H9 (cell line): ENCODE data around the gene ITGB3. TPM values are rescaled to one million over a fixed set of nuclear protein-coding genes. Genes with fewer than 3 reads are reported as not detected.

ENCODE experiments used
- DNase-seq: peaks from one replicate; pipeline ENCODE4 v3.0.0-alpha.2; 2017
- H2AFZ ChIP-seq: one replicate; pipeline ENCODE4 v1.6.1; 2013; ENCODE audit warnings: mild to moderate bottlenecking, low read length, control low read depth, moderate library complexity
- H2AK5ac ChIP-seq: 2 replicates; pipeline ENCODE4 v1.6.1; 2013; ENCODE audit warnings: low read length, control low read depth, mixed read lengths; ENCODE audit not compliant: insufficient read length
- H2BK120ac ChIP-seq: one replicate; pipeline ENCODE4 v1.6.1; 2013; ENCODE audit warnings: low read depth, mild to moderate bottlenecking, low read length, control low read depth, inconsistent platforms; ENCODE audit not compliant: poor library complexity, severe bottlenecking
- H2BK12ac ChIP-seq: 2 replicates; pipeline ENCODE4 v1.6.1; 2013; ENCODE audit warnings: low read length, control low read depth, mixed read lengths, low read depth; ENCODE audit not compliant: insufficient read length
- H2BK15ac ChIP-seq: 2 replicates; pipeline ENCODE4 v1.6.1; 2013; ENCODE audit warnings: low read depth, low read length, control low read depth
- H2BK20ac ChIP-seq: one replicate; pipeline ENCODE4 v1.6.1; 2013; ENCODE audit warnings: low read depth, mild to moderate bottlenecking, low read length, control low read depth, inconsistent platforms; ENCODE audit not compliant: poor library complexity, severe bottlenecking
- H2BK5ac ChIP-seq: 2 replicates; pipeline ENCODE4 v1.6.1; 2013; ENCODE audit warnings: low read length, control low read depth, mixed read lengths; ENCODE audit not compliant: insufficient read length
- H3K14ac ChIP-seq: 2 replicates; pipeline ENCODE4 v1.6.1; 2013; ENCODE audit warnings: low read length, control low read depth; ENCODE audit not compliant: insufficient read depth
- H3K18ac ChIP-seq: 2 replicates; pipeline ENCODE4 v1.6.1; 2013; ENCODE audit warnings: low read depth, mild to moderate bottlenecking, mixed read lengths, low read length, control low read depth; ENCODE audit not compliant: insufficient read length
- H3K23ac ChIP-seq: 2 replicates; pipeline ENCODE4 v1.6.1; 2013; ENCODE audit warnings: low read length, control low read depth, mixed read lengths, low read depth; ENCODE audit not compliant: insufficient read length
- H3K23me2 ChIP-seq: 2 replicates; pipeline ENCODE4 v1.6.1; 2013; ENCODE audit warnings: low read depth, mild to moderate bottlenecking, mixed read lengths, low read length, control low read depth; ENCODE audit not compliant: insufficient read length, poor library complexity, severe bottlenecking
- H3K27ac ChIP-seq: 2 replicates; pipeline ENCODE4 v1.5.1; 2013; ENCODE audit warnings: low read length, control low read depth, mixed read lengths, low read depth; ENCODE audit not compliant: insufficient read length
- H3K27me3 ChIP-seq: 2 replicates; pipeline ENCODE4 v1.6.1; 2013; ENCODE audit warnings: low read length, control low read depth, inconsistent platforms; ENCODE audit not compliant: insufficient read depth
- H3K4ac ChIP-seq: 2 replicates; pipeline ENCODE4 v1.6.1; 2013; ENCODE audit warnings: low read depth, mild to moderate bottlenecking, control low read depth, inconsistent platforms, low read length, moderate library complexity
- H3K4me1 ChIP-seq: 2 replicates; pipeline ENCODE4 v1.6.1; 2013; ENCODE audit warnings: low read length, control low read depth, inconsistent platforms; ENCODE audit not compliant: insufficient read depth
- H3K4me2 ChIP-seq: 2 replicates; pipeline ENCODE4 v1.6.1; 2013; ENCODE audit warnings: low read length, control low read depth, mixed read lengths; ENCODE audit not compliant: insufficient read length, insufficient read depth
- H3K56ac ChIP-seq: 2 replicates; pipeline ENCODE4 v1.6.1; 2013; ENCODE audit warnings: low read depth, mild to moderate bottlenecking, mixed read lengths, low read length, control low read depth; ENCODE audit not compliant: insufficient read length
- H3K79me1 ChIP-seq: 2 replicates; pipeline ENCODE4 v1.6.1; 2013; ENCODE audit warnings: low read depth, mild to moderate bottlenecking, moderate library complexity, low read length, control low read depth, inconsistent platforms; ENCODE audit not compliant: insufficient read depth, poor library complexity, severe bottlenecking
- H3K79me2 ChIP-seq: 2 replicates; pipeline ENCODE4 v1.6.1; 2013; ENCODE audit warnings: low read length, control low read depth, inconsistent platforms; ENCODE audit not compliant: insufficient read depth
- H3K9ac ChIP-seq: 2 replicates; pipeline ENCODE4 v1.6.1; 2013; ENCODE audit warnings: low read length, control low read depth, mixed read lengths; ENCODE audit not compliant: insufficient read length; ENCODE audit errors: extremely low read depth
- H3K9me3 ChIP-seq: one replicate; pipeline ENCODE4 v1.6.1; 2013; ENCODE audit warnings: low read depth, low read length, inconsistent platforms; ENCODE audit not compliant: control insufficient read depth
- H3T11ph ChIP-seq: one replicate; pipeline ENCODE4 v1.6.1; 2013; ENCODE audit warnings: mild to moderate bottlenecking, low read length, control low read depth, inconsistent platforms
- H4K20me1 ChIP-seq: one replicate; pipeline ENCODE4 v1.6.1; 2013; ENCODE audit not compliant: control insufficient read depth, insufficient read length, insufficient read depth
- H4K5ac ChIP-seq: 2 replicates; pipeline ENCODE4 v1.6.1; 2013; ENCODE audit warnings: low read depth, mild to moderate bottlenecking, mixed read lengths, low read length, control low read depth; ENCODE audit not compliant: insufficient read length
- H4K8ac ChIP-seq: replicated peaks from 2 replicates; pipeline ENCODE4 v1.6.1; 2013; ENCODE audit warnings: low read length, control low read depth, mixed read lengths, low read depth; ENCODE audit not compliant: insufficient read length
- H4K91ac ChIP-seq: 2 replicates; pipeline ENCODE4 v1.6.1; 2013; ENCODE audit warnings: low read depth, mild to moderate bottlenecking, moderate library complexity, mixed read lengths, low read length, control low read depth; ENCODE audit not compliant: insufficient read length
- H3K27ac Mint-ChIP-seq, 3 experiments: 2 replicates in 2 of 3; 3 replicates in 1 of 3; pipeline ENCODE4 v1.8.0; 2020 to 2021; ENCODE audit warnings: mixed read lengths in 3 of 3, mild to moderate bottlenecking in 1 of 3, moderate library complexity in 1 of 3
- H3K27me3 Mint-ChIP-seq: 2 replicates; pipeline ENCODE4 v1.8.0; 2021; ENCODE audit warnings: low read depth, mild to moderate bottlenecking, moderate library complexity, mixed read lengths
- H3K36me3 Mint-ChIP-seq, 3 experiments: 2 replicates in 2 of 3; 3 replicates in 1 of 3; pipeline ENCODE4 v1.8.0; 2020 to 2021; ENCODE audit warnings: low read depth in 3 of 3, mixed read lengths in 3 of 3; ENCODE audit not compliant: insufficient read depth in 1 of 3
- H3K4me1 Mint-ChIP-seq, 2 experiments: 2 replicates each; pipeline ENCODE4 v1.8.0; 2020; ENCODE audit warnings: mixed read lengths in 2 of 2
- H3K4me3 Mint-ChIP-seq, 2 experiments: 2 replicates in 1 of 2; 3 replicates in 1 of 2; pipeline ENCODE4 v1.8.0; 2020 to 2021; ENCODE audit warnings: mild to moderate bottlenecking in 2 of 2, mixed read lengths in 2 of 2, moderate library complexity in 1 of 2
- H3K9me3 Mint-ChIP-seq, 2 experiments: 2 replicates in 1 of 2; 3 replicates in 1 of 2; pipeline ENCODE4 v1.8.0; 2020; ENCODE audit warnings: mild to moderate bottlenecking in 2 of 2, mixed read lengths in 2 of 2, moderate library complexity in 1 of 2
- WGBS: extraction: QIAGEN DNeasy Blood & Tissue Kit; methylation state at CpG from one replicate; pipeline ENCODE4 v1.1.7; 2013; ENCODE audit warnings: missing lambda C conversion rate, low lambda C conversion rate, mixed read lengths; ENCODE audit not compliant: insufficient read length; ENCODE audit errors: extremely low coverage; 5-methylcytosine and 5-hydroxymethylcytosine counted together
- total RNA-seq: library from RNA; stranded (reverse); gene quantifications from 2 replicates; pipeline ENCODE4 v1.2.1, GENCODE V29; 2021
- TF ChIP-seq, protein P1 (sequence below): fragments of 200-600 bp; sonication (generic); conservative IDR thresholded peaks from 3 replicates; pipeline ENCODE4 v1.8.0; 2021; ENCODE audit warnings: antibody characterized with exemption, mild to moderate bottlenecking

The ITGB3 gene
- total RNA-seq, 1 experiment from 2014 or later = not detected

DNA sequence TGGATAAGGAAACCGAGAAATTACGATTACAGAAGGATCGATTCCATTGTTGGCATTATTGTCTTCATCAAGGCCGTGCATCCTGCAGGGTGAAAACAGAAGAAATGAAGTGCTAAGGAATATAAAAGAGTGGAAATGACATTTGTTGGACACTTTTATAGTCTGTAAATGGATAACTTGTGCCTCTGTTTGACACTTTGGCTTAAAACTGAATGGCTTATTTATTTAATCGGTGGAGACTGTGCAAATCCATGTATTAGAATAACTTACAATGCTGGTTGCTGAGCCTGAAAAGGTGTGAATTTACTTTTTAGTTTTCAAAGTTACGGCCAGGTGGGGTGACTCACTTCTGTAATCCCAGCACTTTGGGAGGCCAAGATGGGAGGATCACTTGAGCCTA is 31.4 kb downstream of the ITGB3 start:
- Histone ChIP-seq H3K23ac (no peak overlapping the region), H3K9ac (no peak overlapping the region), H2BK12ac (no peak overlapping the region), H3K18ac (no peak overlapping the region), H2BK15ac (no peak overlapping the region), H3T11ph (no peak overlapping the region), H2AK5ac (no peak overlapping the region), H3K79me2 (no peaks in the 10 kb centered on the region), H3K56ac (no peak overlapping the region), H4K8ac (no peak overlapping the region), H3K4me2 (no peak overlapping the region), H3K27me3 (no peaks in the 10 kb centered on the region), H3K14ac (no peak overlapping the region), H3K23me2 (no peaks in the 10 kb centered on the region), H3K4me1 (no peaks in the 10 kb centered on the region), H3K79me1 (no peaks in the 10 kb centered on the region), H3K27ac (no peak overlapping the region), H3K4ac (no peak overlapping the region), H2BK120ac (no peak overlapping the region), H4K20me1 (no peaks in the 10 kb centered on the region), H2BK5ac (no peak overlapping the region), H4K91ac (no peak overlapping the region), H2BK20ac (no peak overlapping the region), H4K5ac (no peak overlapping the region), H3K9me3 (no peaks in the 10 kb centered on the region), H2AFZ (no peak overlapping the region)
- WGBS = no CpG with 5 or more reads among the region's 6 CpGs
- H3K36me3 Mint-ChIP-seq = no peaks in the 10 kb centered on the region
- H3K4me1 Mint-ChIP-seq = peaks cover 4 to 9% of the 10 kb centered on the region in 2 experiments
- TF ChIP-seq, protein P1, sequence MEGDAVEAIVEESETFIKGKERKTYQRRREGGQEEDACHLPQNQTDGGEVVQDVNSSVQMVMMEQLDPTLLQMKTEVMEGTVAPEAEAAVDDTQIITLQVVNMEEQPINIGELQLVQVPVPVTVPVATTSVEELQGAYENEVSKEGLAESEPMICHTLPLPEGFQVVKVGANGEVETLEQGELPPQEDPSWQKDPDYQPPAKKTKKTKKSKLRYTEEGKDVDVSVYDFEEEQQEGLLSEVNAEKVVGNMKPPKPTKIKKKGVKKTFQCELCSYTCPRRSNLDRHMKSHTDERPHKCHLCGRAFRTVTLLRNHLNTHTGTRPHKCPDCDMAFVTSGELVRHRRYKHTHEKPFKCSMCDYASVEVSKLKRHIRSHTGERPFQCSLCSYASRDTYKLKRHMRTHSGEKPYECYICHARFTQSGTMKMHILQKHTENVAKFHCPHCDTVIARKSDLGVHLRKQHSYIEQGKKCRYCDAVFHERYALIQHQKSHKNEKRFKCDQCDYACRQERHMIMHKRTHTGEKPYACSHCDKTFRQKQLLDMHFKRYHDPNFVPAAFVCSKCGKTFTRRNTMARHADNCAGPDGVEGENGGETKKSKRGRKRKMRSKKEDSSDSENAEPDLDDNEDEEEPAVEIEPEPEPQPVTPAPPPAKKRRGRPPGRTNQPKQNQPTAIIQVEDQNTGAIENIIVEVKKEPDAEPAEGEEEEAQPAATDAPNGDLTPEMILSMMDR = no peak
- peaks cover 5% of the 10 kb centered on the region; the same call in 1 of the 2 replicates for H3K27me3 Mint-ChIP-seq
- H3K9me3 Mint-ChIP-seq = no peaks in the 10 kb centered on the region
- DNase-seq = no peak
- no peak overlapping the region for H3K4me3 Mint-ChIP-seq
- H3K27ac Mint-ChIP-seq = no peak overlapping the region
